Measurements from ENCODE around the gene CACNB2.
"Not testable (repeated sequence)": the region's sequence is repeated elsewhere in the genome, so short reads cannot be mapped to it uniquely, and the experiment has no call there.

CACNB2 gene

GRCh38 chr10:18179891-18180290 lies 39.7 kb downstream of the CACNB2 start:
- Mint-ChIP-seq H3K27me3 (ENCODE audit: low read depth) (peaks cover 7% of the 10 kb centered on the region), H3K4me1 (peaks cover 24% of the 10 kb centered on the region), H3K27ac (peak overlapping the region; percentile 6 to 82 (median 63)), H3K4me3 (peak overlapping the region in 2 of 3 experiments; percentile 21 to 34), H3K36me3 (ENCODE audit: low read depth) (no peaks in the 10 kb centered on the region), H3K9me3 (no peaks in the 10 kb centered on the region)
- no peak for TF ChIP-seq CTCF (IDR thresholded peaks at IDR 0.05; ENCODE audit: unreplicated experiment in 3 of 3)

GRCh38 chr10:18181382-18181781 lies 41.2 kb downstream of the CACNB2 start:
- H3K9me3 Mint-ChIP-seq; H3K36me3 Mint-ChIP-seq (ENCODE audit: low read depth); H3K4me3 Mint-ChIP-seq; H3K27me3 Mint-ChIP-seq (ENCODE audit: low read depth); H3K27ac Mint-ChIP-seq: not testable (repeated sequence)
- peaks cover 24% of the 10 kb centered on the region for H3K4me1 Mint-ChIP-seq

- Mint-ChIP-seq H3K27me3 (ENCODE audit: low read depth) (peaks cover 5% of the 10 kb centered on the region), H3K4me3 (no peak overlapping the region), H3K27ac (no peak overlapping the region), H3K36me3 (ENCODE audit: low read depth) (no peaks in the 10 kb centered on the region), H3K4me1 (peaks cover 5% of the 10 kb centered on the region), H3K9me3 (no peaks in the 10 kb centered on the region)
- TF ChIP-seq CTCF (IDR thresholded peaks at IDR 0.05; ENCODE audit: unreplicated experiment in 3 of 3), result no peak
Observed at GRCh38 chr10:18185621-18186020, 45.4 kb downstream of the CACNB2 start.

GRCh38 chr10:18190840-18191239 lies 50.6 kb downstream of the CACNB2 start:
- Mint-ChIP-seq H3K4me3 (no peak overlapping the region), H3K27me3 (ENCODE audit: low read depth) (peaks cover 8% of the 10 kb centered on the region), H3K27ac (no peak overlapping the region), H3K36me3 (ENCODE audit: low read depth) (no peaks in the 10 kb centered on the region), H3K9me3 (no peaks in the 10 kb centered on the region), H3K4me1 (peaks cover 5% of the 10 kb centered on the region)
- TF ChIP-seq CTCF (IDR thresholded peaks at IDR 0.05; ENCODE audit: unreplicated experiment in 3 of 3), result no peak

- TF ChIP-seq CTCF (IDR thresholded peaks at IDR 0.05; ENCODE audit: unreplicated experiment in 3 of 3), result no peak
- Mint-ChIP-seq H3K27ac (no peak overlapping the region), H3K36me3 (ENCODE audit: low read depth) (no peaks in the 10 kb centered on the region), H3K4me1 (peaks cover 5% of the 10 kb centered on the region), H3K9me3 (no peaks in the 10 kb centered on the region), H3K4me3 (no peak overlapping the region), H3K27me3 (ENCODE audit: low read depth) (peaks cover 3% of the 10 kb centered on the region)
Observed at GRCh38 chr10:18194634-18195033, 54.4 kb downstream of the CACNB2 start.

- Mint-ChIP-seq H3K36me3 (ENCODE audit: low read depth) (no peaks in the 10 kb centered on the region), H3K27ac (peak overlapping the region in 1 of 3 experiments; percentile 37), H3K4me3 (no peak overlapping the region), H3K9me3 (no peaks in the 10 kb centered on the region), H3K4me1 (peaks cover 5% of the 10 kb centered on the region), H3K27me3 (ENCODE audit: low read depth) (peaks cover 3% of the 10 kb centered on the region)
- TF ChIP-seq CTCF (IDR thresholded peaks at IDR 0.05; ENCODE audit: unreplicated experiment in 3 of 3), result no peak
Observed at GRCh38 chr10:18195060-18195799, 55.0 kb downstream of the CACNB2 start.
